Calu3 (cell line): ENCODE results near the gene SLC9B2. TPM values are rescaled to one million over a fixed set of nuclear protein-coding genes. Genes with fewer than 3 reads are reported as not detected.

Source experiments
- BruUV-seq: library from RNA; stranded (reverse); fragments of 400-500 nt; replicated peaks from 2 replicates; lab custom pipeline; 2021; lab: Mats Ljungman, UMichigan
- CTCF ChIA-PET: fragments of 300-600 bp; sonication (Branson Sonifier 250); formaldehyde crosslinking; loops from one replicate; lab custom pipeline; 2022; ENCODE audit warnings: antibody characterized with exemption; lab: Charles Lee
- DNase-seq: peaks from one replicate; pipeline ENCODE4 v3.0.0; 2022
- H3K27ac Mint-ChIP-seq: one replicate; pipeline ENCODE4 v1.8.0; 2022; ENCODE audit warnings: mixed read lengths; ENCODE audit not compliant: unreplicated experiment
- H3K27me3 Mint-ChIP-seq: one replicate; pipeline ENCODE4 v1.8.0; 2022; ENCODE audit warnings: mixed read lengths; ENCODE audit not compliant: unreplicated experiment
- H3K36me3 Mint-ChIP-seq: one replicate; pipeline ENCODE4 v1.8.0; 2022; ENCODE audit warnings: mild to moderate bottlenecking, moderate library complexity, mixed read lengths; ENCODE audit not compliant: insufficient read depth, unreplicated experiment
- H3K4me1 Mint-ChIP-seq: one replicate; pipeline ENCODE4 v1.8.0; 2022; ENCODE audit warnings: mild to moderate bottlenecking, low read depth, mixed read lengths; ENCODE audit not compliant: unreplicated experiment
- H3K4me3 Mint-ChIP-seq: one replicate; pipeline ENCODE4 v1.8.0; 2022; ENCODE audit warnings: mild to moderate bottlenecking, low read depth, moderate library complexity, mixed read lengths; ENCODE audit not compliant: unreplicated experiment
- H3K9me3 Mint-ChIP-seq: one replicate; pipeline ENCODE4 v1.8.0; 2022; ENCODE audit warnings: low read depth, mixed read lengths; ENCODE audit not compliant: unreplicated experiment
- intact Hi-C: fragments of 100-400 bp; cut with micrococcal nuclease; formaldehyde crosslinking; loops from one replicate; pipeline ENCODE4 v1.10.0; 2022; ENCODE audit not compliant: unreplicated experiment
- total RNA-seq: library from RNA; stranded (reverse); gene quantifications from 2 replicates; pipeline ENCODE4 v1.2.3, GENCODE V29; 2022
- TF ChIP-seq, protein P1 (sequence below): fragments of 200-600 bp; IDR thresholded peaks from one replicate; pipeline ENCODE4 v1.8.0; 2022; ENCODE audit warnings: antibody characterized with exemption; ENCODE audit not compliant: unreplicated experiment

The SLC9B2 gene
- total RNA-seq, 1 experiment from 2014 or later = 2.7 TPM

DNA sequence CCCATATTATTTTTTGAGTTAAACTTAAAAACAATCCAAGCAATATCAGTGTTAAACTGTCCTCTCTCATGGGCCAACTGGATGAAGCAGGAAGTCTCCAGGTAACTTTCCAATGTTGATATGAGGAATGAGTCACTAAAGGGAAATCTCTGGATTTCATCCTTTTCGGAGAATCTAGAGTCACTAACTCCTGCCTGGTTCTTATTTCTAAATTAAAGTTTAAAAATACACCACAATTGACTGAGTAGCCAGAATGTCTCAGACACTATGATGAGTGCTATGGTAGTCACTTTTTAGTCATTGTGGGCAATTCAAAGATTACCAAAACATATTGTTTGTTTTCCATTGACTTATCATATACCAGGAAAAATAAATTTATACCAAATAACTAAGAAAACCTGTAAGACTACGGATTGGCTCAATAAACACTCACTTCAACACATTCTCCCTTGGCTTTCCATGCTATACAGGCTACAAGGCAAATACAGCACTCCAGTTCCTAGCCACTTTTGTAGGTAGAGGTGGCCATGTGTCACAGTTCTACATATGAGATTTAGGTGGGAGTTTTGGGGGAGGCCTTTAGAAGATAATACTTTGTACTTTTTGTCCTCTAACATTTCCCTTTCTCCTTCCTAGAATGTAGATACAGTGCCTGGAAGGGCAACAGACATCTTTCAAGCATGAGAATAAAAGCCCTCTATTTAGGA, 8.6 kb downstream of the SLC9B2 start:
- CTCF ChIA-PET = no interaction called here
- H3K27me3 Mint-ChIP-seq = no peaks in the 10 kb centered on the region
- no peaks in the 10 kb centered on the region for H3K9me3 Mint-ChIP-seq
- H3K36me3 Mint-ChIP-seq = no peaks in the 10 kb centered on the region
- intact Hi-C loops = no loop called here
- no peak overlapping the region for H3K27ac Mint-ChIP-seq
- H3K4me1 Mint-ChIP-seq = peaks cover 9% of the 10 kb centered on the region
- BruUV-seq = no TSS peak
- no peak overlapping the region for H3K4me3 Mint-ChIP-seq
- no peak for DNase-seq
- TF ChIP-seq, protein P1, sequence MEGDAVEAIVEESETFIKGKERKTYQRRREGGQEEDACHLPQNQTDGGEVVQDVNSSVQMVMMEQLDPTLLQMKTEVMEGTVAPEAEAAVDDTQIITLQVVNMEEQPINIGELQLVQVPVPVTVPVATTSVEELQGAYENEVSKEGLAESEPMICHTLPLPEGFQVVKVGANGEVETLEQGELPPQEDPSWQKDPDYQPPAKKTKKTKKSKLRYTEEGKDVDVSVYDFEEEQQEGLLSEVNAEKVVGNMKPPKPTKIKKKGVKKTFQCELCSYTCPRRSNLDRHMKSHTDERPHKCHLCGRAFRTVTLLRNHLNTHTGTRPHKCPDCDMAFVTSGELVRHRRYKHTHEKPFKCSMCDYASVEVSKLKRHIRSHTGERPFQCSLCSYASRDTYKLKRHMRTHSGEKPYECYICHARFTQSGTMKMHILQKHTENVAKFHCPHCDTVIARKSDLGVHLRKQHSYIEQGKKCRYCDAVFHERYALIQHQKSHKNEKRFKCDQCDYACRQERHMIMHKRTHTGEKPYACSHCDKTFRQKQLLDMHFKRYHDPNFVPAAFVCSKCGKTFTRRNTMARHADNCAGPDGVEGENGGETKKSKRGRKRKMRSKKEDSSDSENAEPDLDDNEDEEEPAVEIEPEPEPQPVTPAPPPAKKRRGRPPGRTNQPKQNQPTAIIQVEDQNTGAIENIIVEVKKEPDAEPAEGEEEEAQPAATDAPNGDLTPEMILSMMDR = no peak

DNA sequence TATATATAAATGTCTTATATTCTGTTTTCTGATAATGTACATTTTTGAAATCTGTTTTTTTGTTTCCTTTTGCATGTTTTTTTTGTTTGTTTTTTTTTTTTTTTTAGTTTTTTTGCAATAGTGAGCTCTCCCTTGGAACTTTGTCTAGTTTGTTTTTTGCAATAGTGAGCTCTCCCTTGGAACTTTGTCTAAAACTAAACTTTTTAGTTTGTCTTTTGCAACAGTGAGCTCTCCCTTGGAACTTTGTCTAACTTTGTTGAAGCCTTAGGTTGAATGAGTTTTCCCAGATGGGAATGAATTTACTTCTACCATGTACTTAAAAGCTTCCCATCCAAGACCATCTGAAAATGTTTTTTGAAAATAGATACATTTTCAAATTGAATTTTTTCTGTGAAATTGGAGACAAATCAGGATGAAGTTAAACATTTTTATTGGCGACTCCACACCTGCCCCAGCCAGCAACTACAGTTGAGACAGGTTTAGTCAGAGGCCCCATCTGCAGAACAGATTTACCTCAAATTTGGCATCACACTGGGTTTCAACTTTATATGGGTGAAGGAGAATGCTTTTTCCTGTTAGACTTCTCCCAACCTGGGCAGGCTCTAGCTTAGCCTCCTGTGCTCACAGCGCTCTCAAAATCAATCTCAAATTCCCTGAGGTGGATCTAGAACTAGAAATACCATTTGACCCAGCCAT, 16.0 kb downstream of the SLC9B2 start:
- H3K4me3 Mint-ChIP-seq = no peak overlapping the region
- no peaks in the 10 kb centered on the region for H3K9me3 Mint-ChIP-seq
- no TSS peak for BruUV-seq
- H3K4me1 Mint-ChIP-seq = no peaks in the 10 kb centered on the region
- CTCF ChIA-PET = no interaction called here
- intact Hi-C loops = no loop called here
- TF ChIP-seq, protein P1 = no peak
- DNase-seq = no peak
- no peaks in the 10 kb centered on the region for H3K36me3 Mint-ChIP-seq
- H3K27me3 Mint-ChIP-seq = no peaks in the 10 kb centered on the region
- no peak overlapping the region for H3K27ac Mint-ChIP-seq

DNA sequence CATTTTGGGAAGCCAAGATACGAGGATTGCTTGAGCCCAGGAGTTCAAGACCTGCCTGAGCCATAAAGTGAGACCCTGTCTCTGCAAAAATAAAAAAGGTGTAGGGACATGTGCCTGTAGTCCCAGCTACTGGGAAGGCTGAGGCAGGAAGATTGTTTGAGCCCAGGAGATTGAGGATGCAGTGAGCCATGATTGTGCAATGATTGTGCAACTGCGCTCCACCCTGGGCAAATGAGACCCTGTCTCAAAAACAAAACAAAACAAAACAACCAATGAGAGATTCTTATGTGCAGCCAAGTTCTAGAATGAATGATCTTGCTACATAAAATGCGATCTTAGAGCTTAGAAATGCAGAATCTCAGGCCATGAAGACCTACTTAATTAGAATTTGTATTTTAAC, 22.5 kb downstream of the SLC9B2 start:
- CTCF ChIA-PET = no interaction called here
- Mint-ChIP-seq H3K9me3 (no peaks in the 10 kb centered on the region), H3K27me3 (no peaks in the 10 kb centered on the region), H3K27ac (no peak overlapping the region), H3K4me1 (no peaks in the 10 kb centered on the region), H3K36me3 (no peaks in the 10 kb centered on the region), H3K4me3 (no peak overlapping the region)
- no peak for DNase-seq
- intact Hi-C loops = no loop called here
- TF ChIP-seq, protein P1 = no peak
- BruUV-seq = no TSS peak

DNA sequence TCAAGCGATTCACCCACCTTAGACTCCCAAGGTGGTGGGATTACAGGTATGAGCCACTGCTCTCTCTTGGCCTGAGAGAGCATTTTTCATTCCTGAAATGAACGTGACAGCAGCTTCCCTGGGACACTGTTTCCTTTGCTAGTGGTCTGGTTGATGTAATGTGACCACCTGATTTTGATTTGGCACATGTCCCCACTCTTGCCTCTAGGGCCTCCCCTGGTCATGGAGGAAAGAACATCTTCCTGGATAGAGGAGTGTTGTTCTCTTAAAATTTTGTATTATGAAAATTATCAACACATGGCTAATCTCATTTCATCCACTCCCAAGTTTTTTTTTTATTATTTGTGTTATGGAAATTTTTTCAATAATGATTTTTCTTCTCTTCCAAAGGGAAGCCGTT, 23.8 kb downstream of the SLC9B2 start:
- H3K4me1 Mint-ChIP-seq = no peaks in the 10 kb centered on the region
- intact Hi-C loops = no loop called here
- BruUV-seq = no TSS peak
- CTCF ChIA-PET = no interaction called here
- no peak overlapping the region for H3K4me3 Mint-ChIP-seq
- TF ChIP-seq, protein P1 = no peak
- DNase-seq = no peak
- H3K27ac Mint-ChIP-seq = no peak overlapping the region
- no peaks in the 10 kb centered on the region for H3K27me3 Mint-ChIP-seq
- no peaks in the 10 kb centered on the region for H3K36me3 Mint-ChIP-seq
- no peaks in the 10 kb centered on the region for H3K9me3 Mint-ChIP-seq
